Loucy (cell line): ENCODE data around the gene ZNF157.

Experiments used
- H2AFZ ChIP-seq: fragments of 200-600 bp; sonication (generic); 2 replicates; pipeline ENCODE4 v1.6.0; 2016; ENCODE audit warnings: antibody characterized with exemption, mild to moderate bottlenecking, low read length, moderate library complexity
- H3F3A ChIP-seq: fragments of 200-600 bp; 2 replicates; pipeline ENCODE4 v1.6.0; 2016; ENCODE audit warnings: antibody characterized with exemption, low read depth, mild to moderate bottlenecking
- H3K27me3 ChIP-seq: fragments of 200-600 bp; sonication (generic); 2 replicates; pipeline ENCODE4 v1.6.1; 2014; ENCODE audit warnings: low read length, mild to moderate bottlenecking; ENCODE audit not compliant: insufficient read depth, poor library complexity, severe bottlenecking
- H3K36me3 ChIP-seq: fragments of 200-600 bp; sonication (generic); 2 replicates; pipeline ENCODE4 v1.6.1; 2016; ENCODE audit warnings: low read length; ENCODE audit not compliant: insufficient read depth
- H3K4me1 ChIP-seq: fragments of 200-600 bp; sonication (generic); 2 replicates; pipeline ENCODE4 v1.5.1; 2014; ENCODE audit warnings: low read length, mild to moderate bottlenecking; ENCODE audit not compliant: insufficient read depth, poor library complexity, severe bottlenecking
- H3K4me2 ChIP-seq: fragments of 200-600 bp; sonication (generic); 2 replicates; pipeline ENCODE4 v1.6.0; 2014; ENCODE audit warnings: antibody characterized with exemption, low read length, low read depth, mild to moderate bottlenecking; ENCODE audit not compliant: poor library complexity, severe bottlenecking
- H3K4me3 ChIP-seq: fragments of 200-600 bp; sonication (generic); 2 replicates; pipeline ENCODE4 v1.5.1; 2014; ENCODE audit warnings: low read length, mild to moderate bottlenecking, mixed read lengths; ENCODE audit not compliant: poor library complexity, severe bottlenecking
- H3K79me2 ChIP-seq: fragments of 200-600 bp; sonication (generic); 2 replicates; pipeline ENCODE4 v1.6.1; 2014; ENCODE audit warnings: low read length; ENCODE audit not compliant: insufficient read depth
- H3K9ac ChIP-seq: fragments of 200-600 bp; sonication (generic); 2 replicates; pipeline ENCODE4 v1.6.0; 2014; ENCODE audit warnings: mild to moderate bottlenecking, low read depth, low read length, moderate library complexity; ENCODE audit not compliant: poor library complexity, severe bottlenecking
- H3K9me2 ChIP-seq: fragments of 200-600 bp; sonication (generic); replicated peaks from 2 replicates; pipeline ENCODE4 v1.6.1; 2016; ENCODE audit warnings: low read depth, low read length, mixed read lengths
- H3K9me3 ChIP-seq: fragments of 200-600 bp; sonication (generic); 2 replicates; pipeline ENCODE4 v1.6.1; 2014; ENCODE audit warnings: mild to moderate bottlenecking, antibody characterized with exemption, low read length, low read depth; ENCODE audit not compliant: insufficient read depth
- H4K20me1 ChIP-seq: fragments of 200-600 bp; sonication (generic); 2 replicates; pipeline ENCODE4 v1.6.0; 2014; ENCODE audit warnings: antibody characterized with exemption, low read length, mild to moderate bottlenecking; ENCODE audit not compliant: insufficient read depth, poor library complexity, severe bottlenecking
- EZH2phosphoT487 ChIP-seq: fragments of 200-600 bp; IDR thresholded peaks from 2 replicates; pipeline ENCODE4 v1.6.1; 2018; ENCODE audit warnings: antibody characterized with exemption, mild to moderate bottlenecking, moderate library complexity, borderline replicate concordance
- TF ChIP-seq, protein P1 (sequence below): fragments of 200-600 bp; sonication (generic); conservative IDR thresholded peaks from 2 replicates; pipeline ENCODE4 v1.5.1; 2014; ENCODE audit warnings: mild to moderate bottlenecking, antibody characterized with exemption, low read length

Gene ZNF157

DNA sequence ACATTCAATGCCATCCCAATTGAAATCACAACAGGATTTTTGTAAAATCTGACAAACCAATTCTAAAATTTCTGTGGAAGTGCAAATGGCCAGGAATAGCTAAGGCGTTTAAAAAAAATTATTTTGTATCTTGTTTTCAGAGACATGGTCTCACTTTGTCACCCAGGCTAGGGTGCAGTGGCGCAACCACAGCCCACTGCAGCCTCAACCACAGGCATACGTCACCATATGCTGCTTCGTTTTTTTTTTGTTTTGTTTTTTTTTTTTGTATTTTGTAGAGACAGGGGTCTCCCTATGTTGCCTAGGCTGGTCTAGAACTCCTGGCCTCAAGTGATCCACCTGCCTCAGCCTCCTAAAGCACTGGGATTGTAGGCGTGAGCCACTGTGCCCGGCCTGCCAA, 88.2 kb downstream of the ZNF157 start:
- Histone ChIP-seq H3K4me1 (no peaks in the 10 kb centered on the region), H3K79me2 (no peaks in the 10 kb centered on the region), H2AFZ (no peak overlapping the region), H3K4me2 (no peak overlapping the region), H3K9ac (no peak overlapping the region), H3K9me2 (no peaks in the 10 kb centered on the region), H4K20me1 (no peaks in the 10 kb centered on the region), H3K9me3 (no peaks in the 10 kb centered on the region), H3K27me3 (no peaks in the 10 kb centered on the region), H3K36me3 (no peaks in the 10 kb centered on the region), H3K4me3 (no peak overlapping the region), H3F3A (no peaks in the 10 kb centered on the region)
- TF ChIP-seq, protein P1, sequence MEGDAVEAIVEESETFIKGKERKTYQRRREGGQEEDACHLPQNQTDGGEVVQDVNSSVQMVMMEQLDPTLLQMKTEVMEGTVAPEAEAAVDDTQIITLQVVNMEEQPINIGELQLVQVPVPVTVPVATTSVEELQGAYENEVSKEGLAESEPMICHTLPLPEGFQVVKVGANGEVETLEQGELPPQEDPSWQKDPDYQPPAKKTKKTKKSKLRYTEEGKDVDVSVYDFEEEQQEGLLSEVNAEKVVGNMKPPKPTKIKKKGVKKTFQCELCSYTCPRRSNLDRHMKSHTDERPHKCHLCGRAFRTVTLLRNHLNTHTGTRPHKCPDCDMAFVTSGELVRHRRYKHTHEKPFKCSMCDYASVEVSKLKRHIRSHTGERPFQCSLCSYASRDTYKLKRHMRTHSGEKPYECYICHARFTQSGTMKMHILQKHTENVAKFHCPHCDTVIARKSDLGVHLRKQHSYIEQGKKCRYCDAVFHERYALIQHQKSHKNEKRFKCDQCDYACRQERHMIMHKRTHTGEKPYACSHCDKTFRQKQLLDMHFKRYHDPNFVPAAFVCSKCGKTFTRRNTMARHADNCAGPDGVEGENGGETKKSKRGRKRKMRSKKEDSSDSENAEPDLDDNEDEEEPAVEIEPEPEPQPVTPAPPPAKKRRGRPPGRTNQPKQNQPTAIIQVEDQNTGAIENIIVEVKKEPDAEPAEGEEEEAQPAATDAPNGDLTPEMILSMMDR = no peak
- TF ChIP-seq EZH2phosphoT487 = no peak

DNA sequence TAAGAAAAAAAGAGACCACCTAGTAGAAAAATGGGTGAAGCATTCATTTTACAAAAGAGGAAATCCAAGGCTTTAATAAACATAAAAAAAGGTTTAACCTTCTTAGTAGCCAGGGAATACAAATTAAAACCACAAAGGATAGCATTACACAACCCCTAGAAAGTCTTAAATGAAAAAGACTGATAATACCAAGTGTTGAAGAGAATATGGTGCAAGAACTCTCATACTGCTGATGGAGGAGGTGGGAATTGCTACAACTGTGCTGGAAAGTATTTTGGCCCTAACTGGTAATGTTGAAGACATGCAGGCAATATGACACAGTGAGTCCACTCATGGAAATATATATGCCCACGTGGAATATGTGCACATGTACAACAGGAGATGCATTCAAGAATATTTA, 90.2 kb downstream of the ZNF157 start:
- Histone ChIP-seq H3K9me2 (no peaks in the 10 kb centered on the region), H2AFZ (no peak overlapping the region), H4K20me1 (no peaks in the 10 kb centered on the region), H3K9ac (no peak overlapping the region), H3K79me2 (no peaks in the 10 kb centered on the region), H3K4me2 (no peak overlapping the region), H3K36me3 (no peaks in the 10 kb centered on the region), H3K27me3 (no peaks in the 10 kb centered on the region), H3K9me3 (no peaks in the 10 kb centered on the region), H3K4me1 (no peaks in the 10 kb centered on the region), H3K4me3 (no peak overlapping the region), H3F3A (no peaks in the 10 kb centered on the region)
- TF ChIP-seq, protein P1 = no peak
- no peak for TF ChIP-seq EZH2phosphoT487
